B cell (primary cell): ENCODE results near the gene PHLPP1. TPM values are rescaled to one million over a fixed set of nuclear protein-coding genes. Genes with fewer than 3 reads are reported as not detected.

Source experiments
- ATAC-seq: fragments of 200-7000 bp; cut with Tn5 transposase; one replicate; pipeline ENCODE4 v1.10.0; 2021; ENCODE audit warnings: low read depth, mild to moderate bottlenecking, moderate number of reproducible peaks, moderate library complexity
- CTCF ChIA-PET: fragments of 350-600 bp; sonication (Branson Sonifier 250); formaldehyde crosslinking; loops from one replicate; lab custom pipeline; 2021; ENCODE audit warnings: antibody characterized with exemption, inconsistent platforms; lab: Charles Lee
- POLR2A ChIA-PET: fragments of 350-600 bp; sonication (Branson Sonifier 250); formaldehyde crosslinking; loops from one replicate; lab custom pipeline; 2021; ENCODE audit warnings: antibody characterized with exemption; lab: Charles Lee
- DNase-seq: peaks from one replicate; pipeline ENCODE4 v3.0.0; 2013
- H2AFZ ChIP-seq: 2 replicates; pipeline ENCODE4 v1.6.1; 2012; ENCODE audit warnings: mild to moderate bottlenecking, low read depth, low read length; ENCODE audit not compliant: insufficient read depth, poor library complexity, severe bottlenecking
- H3K27ac ChIP-seq, 2 donors: 1 replicate in 1 of 2; 2 replicates in 1 of 2; pipeline ENCODE4 v1.5.1; 2012 to 2013; ENCODE audit warnings: low read length in 2 of 2, mild to moderate bottlenecking in 2 of 2, moderate library complexity in 1 of 2
- H3K27me3 ChIP-seq, 4 experiments: fragments of 200-600 bp in 1 of 4; sonication (generic) in 1 of 4; replicated peaks in 1 of 4; 1 replicate in 2 of 4; 2 replicates in 2 of 4; pipeline versions ENCODE4 v1.6.1 to v1.7.0; 2013 to 2016; ENCODE audit warnings: low read length in 3 of 4, mild to moderate bottlenecking in 2 of 4, mixed read lengths in 1 of 4, moderate library complexity in 1 of 4; ENCODE audit not compliant: insufficient read depth in 4 of 4, control insufficient read depth in 3 of 4; ENCODE audit errors: control extremely low read depth in 1 of 4
- H3K36me3 ChIP-seq, 2 experiments: replicated peaks in 1 of 2; 1 replicate in 1 of 2; 2 replicates in 1 of 2; pipeline versions ENCODE4 v1.6.1 to v1.7.1; 2013; ENCODE audit warnings: low read length in 1 of 2; ENCODE audit not compliant: insufficient read depth in 2 of 2, control insufficient read depth in 1 of 2; ENCODE audit errors: control extremely low read depth in 1 of 2, extremely low read depth in 1 of 2
- H3K4me1 ChIP-seq, 2 donors: fragments of 200-600 bp in 1 of 2; sonication (generic) in 1 of 2; 1 replicate in 1 of 2; 2 replicates in 1 of 2; pipeline versions ENCODE4 v1.5.1 to v1.6.1; 2013 to 2017; ENCODE audit warnings: low read length in 2 of 2; ENCODE audit not compliant: control insufficient read depth in 2 of 2, insufficient read depth in 2 of 2
- H3K4me2 ChIP-seq: replicated peaks from 2 replicates; pipeline ENCODE3; 2012; ENCODE audit warnings: mild to moderate bottlenecking, low read depth, low read length; ENCODE audit not compliant: poor library complexity, severe bottlenecking
- H3K4me3 ChIP-seq, 5 experiments: fragments of 200-600 bp in 1 of 5; sonication (generic) in 1 of 5; 1 replicate in 3 of 5; 2 replicates in 2 of 5; pipeline versions ENCODE4 v1.5.1 to v1.7.0; 2011 to 2016; ENCODE audit warnings: low read length in 4 of 5, mild to moderate bottlenecking in 4 of 5, low read depth in 2 of 5, control low read depth in 1 of 5, moderate library complexity in 1 of 5; ENCODE audit not compliant: insufficient read depth in 1 of 5; ENCODE audit errors: control extremely low read depth in 1 of 5, extremely low read depth in 1 of 5
- H3K79me2 ChIP-seq: fragments of 200-600 bp; sonication (generic); one replicate; pipeline ENCODE4 v1.6.0; 2016; ENCODE audit warnings: low read length; ENCODE audit not compliant: control insufficient read depth, insufficient read depth
- H3K9ac ChIP-seq: fragments of 200-600 bp; sonication (generic); 2 replicates; pipeline ENCODE4 v1.6.1; 2017; ENCODE audit warnings: mild to moderate bottlenecking, low read length, moderate library complexity
- H3K9me3 ChIP-seq, 3 donors: one replicate each; pipeline versions ENCODE4 v1.6.1 to v1.7.1; 2013; ENCODE audit warnings: low read length in 2 of 3; ENCODE audit not compliant: control insufficient read depth in 2 of 3, insufficient read depth in 1 of 3; ENCODE audit errors: control extremely low read depth in 1 of 3
- H4K20me1 ChIP-seq: 2 replicates; pipeline ENCODE4 v1.6.0; 2012; ENCODE audit warnings: mild to moderate bottlenecking, low read length; ENCODE audit not compliant: insufficient read depth, control insufficient read depth, poor library complexity, severe bottlenecking
- H3K27ac Mint-ChIP-seq: one replicate; pipeline ENCODE4 v1.8.0; 2021; ENCODE audit warnings: mixed read lengths
- H3K27me3 Mint-ChIP-seq: one replicate; pipeline ENCODE4 v1.8.0; 2021; ENCODE audit warnings: mixed read lengths
- H3K4me1 Mint-ChIP-seq: one replicate; pipeline ENCODE4 v1.8.0; 2021; ENCODE audit warnings: mixed read lengths
- H3K4me3 Mint-ChIP-seq: one replicate; pipeline ENCODE4 v1.8.0; 2021; ENCODE audit warnings: mixed read lengths
- H3K9me3 Mint-ChIP-seq: one replicate; pipeline ENCODE4 v1.8.0; 2022; ENCODE audit warnings: mixed read lengths; ENCODE audit not compliant: insufficient read depth
- CTCF ChIP-seq: fragments of 200-600 bp; IDR thresholded peaks from one replicate; pipeline ENCODE4 v1.8.0; 2022; ENCODE audit warnings: antibody characterized with exemption, mild to moderate bottlenecking
- EZH2 ChIP-seq: IDR thresholded peaks from 2 replicates; pipeline ENCODE4 v1.6.1; 2012; ENCODE audit warnings: borderline replicate concordance, low read depth, mild to moderate bottlenecking, moderate library complexity, low read length; ENCODE audit not compliant: insufficient read depth, poor library complexity, severe bottlenecking
- WGBS: methylation state at CpG from one replicate; pipeline ENCODE4 v1.1.5; 2013; ENCODE audit warnings: missing lambda C conversion rate; ENCODE audit not compliant: insufficient coverage; 5-methylcytosine and 5-hydroxymethylcytosine counted together
- intact Hi-C: fragments of 100-400 bp; cut with micrococcal nuclease; formaldehyde crosslinking; loops from one replicate; pipeline ENCODE4 v1.10.0; 2022
- polyA plus RNA-seq: library from polyadenylated mRNA; depleted of rRNA; stranded (reverse); fragments of >200 nt; gene quantifications from 2 replicates; pipeline ENCODE4 v1.2.3, GENCODE V29; 2012
- total RNA-seq, 2 donors: library from RNA; stranded (reverse); fragments of 120-200 nt in 1 of 2; gene quantifications; 1 replicate in 1 of 2; 2 replicates in 1 of 2; pipeline versions ENCODE4 v1.2.3 to v1.2.4, GENCODE V29; 2013 to 2022

Gene PHLPP1
- total and polyA plus RNA-seq, 2 donors (not counting 1 experiment from before 2014, with no cell fraction given) = 3.0 to 20.7 TPM

GRCh38 chr18:62979900-62980299, 264.6 kb downstream of the PHLPP1 start:
- H3K27ac Mint-ChIP-seq = no peak overlapping the region
- Histone ChIP-seq H3K79me2 (no peaks in the 10 kb centered on the region), H3K36me3 (peaks cover 0 to 2% of the 10 kb centered on the region in 2 experiments), H4K20me1 (no peaks in the 10 kb centered on the region), H3K4me3 (no peak overlapping the region), H3K9me3 (no peaks in the 10 kb centered on the region), H3K4me1 (peaks cover 3 to 5% of the 10 kb centered on the region in 2 donors), H3K27me3 (no peaks in the 10 kb centered on the region), H2AFZ (no peak overlapping the region), H3K4me2 (no peak overlapping the region), H3K27ac (no peak overlapping the region), H3K9ac (no peak overlapping the region)
- H3K27me3 Mint-ChIP-seq = no peaks in the 10 kb centered on the region
- no peak for ATAC-seq
- no peak for DNase-seq
- WGBS = 83% methylated on average over 2 of the region's 4 CpGs
- H3K4me3 Mint-ChIP-seq = no peak overlapping the region
- TF ChIP-seq CTCF (no peak), EZH2 (no peak)
- H3K9me3 Mint-ChIP-seq = no peaks in the 10 kb centered on the region
- peaks cover 6% of the 10 kb centered on the region for H3K4me1 Mint-ChIP-seq
- POLR2A ChIA-PET = no interaction called here
- intact Hi-C loops = loop anchor here (2.0 kb wide), 1 partner anchor 791 kb away; no protein-coding TSS in a partner anchor
- CTCF ChIA-PET = interaction anchor here (0.7 to 4.9 kb wide), 5 partner anchors 229 to 554 kb away, joined by 3 to 62 read pairs (median 35); partner anchors contain the start of gene PHLPP1

- H3K36me3 ChIP-seq = no peaks in the 10 kb centered on the region
- Mint-ChIP-seq H3K4me1 (peaks cover 6% of the 10 kb centered on the region), H3K27me3 (no peaks in the 10 kb centered on the region), H3K9me3 (no peaks in the 10 kb centered on the region), H3K4me3 (no peak overlapping the region), H3K27ac (no peak overlapping the region)
- 92% methylated on average over 11 of the region's 11 CpGs for WGBS
- H2AFZ ChIP-seq = no peak overlapping the region
- TF ChIP-seq CTCF (no peak), EZH2 (no peak)
- H3K4me1 ChIP-seq = peaks cover 3 to 5% of the 10 kb centered on the region in 2 donors
- ATAC-seq (no peak), DNase-seq (no peak)
- no peaks in the 10 kb centered on the region for H3K79me2 ChIP-seq
- ChIA-PET POLR2A (no interaction called here), CTCF (interaction anchor here (0.5 to 4.9 kb wide), 20 partner anchors 8 to 761 kb away, joined by 3 to 62 read pairs (median 4); partner anchors contain the start of gene PHLPP1)
- H3K27me3 ChIP-seq = no peaks in the 10 kb centered on the region
- H3K27ac ChIP-seq = no peak overlapping the region
- no peak overlapping the region for H3K4me3 ChIP-seq
- no peak overlapping the region for H3K4me2 ChIP-seq
- intact Hi-C loops = loop anchor here (2.0 kb wide), 1 partner anchor 793 kb away; no protein-coding TSS in a partner anchor
- no peak overlapping the region for H3K9ac ChIP-seq
- no peaks in the 10 kb centered on the region for H3K9me3 ChIP-seq
- no peaks in the 10 kb centered on the region for H4K20me1 ChIP-seq
Measured at GRCh38 chr18:62981566-62981965, 266.2 kb downstream of the PHLPP1 start.
